GM12878 (cell line): ENCODE data around the gene CMTM5.

Experiments
- IRF3 ChIP-seq: fragments of 450-650 bp; IDR thresholded peaks from 2 replicates; pipeline ENCODE4 v1.6.1; 2014; ENCODE audit warnings: mild to moderate bottlenecking
- KAT2A ChIP-seq: conservative IDR thresholded peaks from 2 replicates; pipeline ENCODE4 v1.6.1; 2011; ENCODE audit warnings: low read depth, low read length; ENCODE audit not compliant: control insufficient read depth
- POLR2A ChIP-seq: IDR thresholded peaks from 2 replicates; pipeline ENCODE4 v1.6.1; 2011; ENCODE audit warnings: low read depth, mild to moderate bottlenecking, low read length
- SP1 ChIP-seq: IDR thresholded peaks from one replicate; pipeline ENCODE4 v1.6.1; 2011; ENCODE audit warnings: low read depth, low read length
- SREBF2 ChIP-seq: IDR thresholded peaks from 2 replicates; pipeline ENCODE4 v1.6.1; 2012; ENCODE audit warnings: mild to moderate bottlenecking, low read length

DNA sequence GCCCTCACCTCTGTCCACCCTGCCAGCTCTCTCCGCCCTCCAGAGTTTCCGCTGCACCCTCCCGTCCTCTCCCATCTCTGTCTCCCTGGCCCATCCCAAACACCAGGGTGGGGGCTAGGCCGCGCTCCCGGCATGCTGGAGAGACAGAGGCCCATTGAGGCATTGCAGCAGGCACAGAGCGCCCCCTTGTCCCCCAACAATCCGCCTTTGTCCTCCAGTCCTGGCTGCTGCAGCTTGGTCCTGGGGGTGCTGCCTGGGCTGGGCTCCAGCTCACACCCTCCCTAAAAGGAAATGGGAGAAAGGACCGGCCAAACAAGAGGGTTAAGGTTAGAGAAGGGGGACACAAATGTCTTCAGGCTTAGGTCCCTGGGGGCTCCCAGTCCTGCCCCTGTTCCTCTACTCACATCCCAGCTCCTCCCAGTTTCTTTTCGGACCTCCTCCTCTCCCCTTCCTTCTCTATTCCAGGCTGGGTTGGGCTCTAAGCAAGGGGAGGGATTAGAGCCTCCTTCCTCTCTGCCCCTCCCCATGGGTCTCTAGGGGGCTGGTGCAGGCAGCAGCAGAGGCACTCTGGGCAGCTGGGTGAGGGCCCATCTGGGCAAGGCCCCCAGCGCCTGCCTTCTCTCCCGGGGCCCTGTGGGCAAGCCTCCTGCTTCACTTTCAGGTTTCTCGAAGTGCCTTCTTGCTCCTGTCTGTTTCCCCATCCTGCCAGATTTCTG lies at the start of gene CMTM5:
- TF ChIP-seq POLR2A, result no peak
- no peak for TF ChIP-seq SP1
- no peak for TF ChIP-seq SREBF2
- no peak for TF ChIP-seq KAT2A
- TF ChIP-seq IRF3, result no peak
